Putamen (tissue), 1 donor: ENCODE measurements around the gene THSD8.
A peak's percentile ranks its signal among the peaks of the same experiment; 100 is the strongest.

Experiments used
- DNase-seq: peaks from one replicate; pipeline ENCODE4 v3.0.0-alpha.2; 2016; ENCODE audit warnings: low spot score

The THSD8 gene

GRCh38 chr19:12779162-12779993 is 22.5 kb upstream of the THSD8 start:
- no peak for DNase-seq

- DNase-seq: no peak
Measured at GRCh38 chr19:12782174-12782423, 19.8 kb upstream of the THSD8 start.

- peak; percentile 93 for DNase-seq
Measured at GRCh38 chr19:12782424-12783290, 19.2 kb upstream of the THSD8 start.

- DNase-seq: no peak
Measured at GRCh38 chr19:12783291-12783848, 18.5 kb upstream of the THSD8 start.

GRCh38 chr19:12783849-12784393 is 17.9 kb upstream of the THSD8 start:
- no peak for DNase-seq

GRCh38 chr19:12784394-12784870 is 17.4 kb upstream of the THSD8 start:
- no peak for DNase-seq

GRCh38 chr19:12784871-12785430 is 16.9 kb upstream of the THSD8 start:
- DNase-seq: no peak

GRCh38 chr19:12785431-12786031 is 16.3 kb upstream of the THSD8 start:
- DNase-seq: no peak

- no peak for DNase-seq
Measured at GRCh38 chr19:12786141-12786870, 15.6 kb upstream of the THSD8 start.

- no peak for DNase-seq
Measured at GRCh38 chr19:12786952-12787351, 14.9 kb upstream of the THSD8 start.

GRCh38 chr19:12787458-12787857 is 14.4 kb upstream of the THSD8 start:
- DNase-seq: no peak

GRCh38 chr19:12788042-12788681 is 13.7 kb upstream of the THSD8 start:
- no peak for DNase-seq

GRCh38 chr19:12788682-12789097 is 13.2 kb upstream of the THSD8 start:
- no peak for DNase-seq

GRCh38 chr19:12789098-12789903 is 12.6 kb upstream of the THSD8 start:
- no peak for DNase-seq

GRCh38 chr19:12789904-12790619 is 11.8 kb upstream of the THSD8 start:
- DNase-seq: peak; percentile 95

- DNase-seq: no peak
Measured at GRCh38 chr19:12790628-12791344, 11.1 kb upstream of the THSD8 start.

- peak; percentile 98 for DNase-seq
Measured at GRCh38 chr19:12791345-12792050, 10.4 kb upstream of the THSD8 start, which contains the start of gene JUNB. Gene JUNB, plus strand, starts transcription at chr19:12791486. Its CDS starts 286 bp downstream, at chr19:12791772.
